ENCODE measurements around the gene GREB1. TPM values are rescaled to one million over a fixed set of nuclear protein-coding genes. Genes with fewer than 3 reads are reported as not detected.

The GREB1 gene
- total RNA-seq, 1 donor from 2014 or later = 2.3 TPM

DNA sequence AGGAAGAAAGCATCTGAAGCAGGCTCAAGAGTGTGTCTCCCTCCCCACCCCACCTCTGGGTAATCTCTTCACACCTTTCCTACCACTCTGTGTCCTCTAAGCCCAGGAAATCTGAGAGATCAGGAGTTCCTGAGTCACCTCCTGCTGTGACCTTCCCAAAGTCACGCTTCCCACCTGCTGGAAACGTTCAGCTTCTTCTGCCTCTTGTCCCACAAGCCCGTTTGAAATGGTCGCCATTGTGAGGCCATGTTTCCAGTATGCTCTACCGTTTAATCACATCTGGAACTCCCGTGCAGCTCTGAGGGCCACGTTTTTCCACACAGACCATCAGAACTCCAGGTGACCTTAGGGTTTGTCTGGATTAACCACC lies 25.9 kb downstream of the GREB1 start:
- Histone ChIP-seq H3K36me3 (no peaks in the 10 kb centered on the region), H3K4me3 (no peak overlapping the region), H3K9me3 (no peaks in the 10 kb centered on the region), H3K27me3 (ENCODE audit: low read depth) (peaks cover 15% of the 10 kb centered on the region), H3K27ac (no peak overlapping the region), H3K4me1 (no peaks in the 10 kb centered on the region)
- DNase-seq (no peak), ATAC-seq (no peak)
- TF ChIP-seq, protein P1, sequence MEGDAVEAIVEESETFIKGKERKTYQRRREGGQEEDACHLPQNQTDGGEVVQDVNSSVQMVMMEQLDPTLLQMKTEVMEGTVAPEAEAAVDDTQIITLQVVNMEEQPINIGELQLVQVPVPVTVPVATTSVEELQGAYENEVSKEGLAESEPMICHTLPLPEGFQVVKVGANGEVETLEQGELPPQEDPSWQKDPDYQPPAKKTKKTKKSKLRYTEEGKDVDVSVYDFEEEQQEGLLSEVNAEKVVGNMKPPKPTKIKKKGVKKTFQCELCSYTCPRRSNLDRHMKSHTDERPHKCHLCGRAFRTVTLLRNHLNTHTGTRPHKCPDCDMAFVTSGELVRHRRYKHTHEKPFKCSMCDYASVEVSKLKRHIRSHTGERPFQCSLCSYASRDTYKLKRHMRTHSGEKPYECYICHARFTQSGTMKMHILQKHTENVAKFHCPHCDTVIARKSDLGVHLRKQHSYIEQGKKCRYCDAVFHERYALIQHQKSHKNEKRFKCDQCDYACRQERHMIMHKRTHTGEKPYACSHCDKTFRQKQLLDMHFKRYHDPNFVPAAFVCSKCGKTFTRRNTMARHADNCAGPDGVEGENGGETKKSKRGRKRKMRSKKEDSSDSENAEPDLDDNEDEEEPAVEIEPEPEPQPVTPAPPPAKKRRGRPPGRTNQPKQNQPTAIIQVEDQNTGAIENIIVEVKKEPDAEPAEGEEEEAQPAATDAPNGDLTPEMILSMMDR (IDR thresholded peaks at IDR 0.05) = no peak
- intact Hi-C loops (cut with DNase I) = no loop called here

DNA sequence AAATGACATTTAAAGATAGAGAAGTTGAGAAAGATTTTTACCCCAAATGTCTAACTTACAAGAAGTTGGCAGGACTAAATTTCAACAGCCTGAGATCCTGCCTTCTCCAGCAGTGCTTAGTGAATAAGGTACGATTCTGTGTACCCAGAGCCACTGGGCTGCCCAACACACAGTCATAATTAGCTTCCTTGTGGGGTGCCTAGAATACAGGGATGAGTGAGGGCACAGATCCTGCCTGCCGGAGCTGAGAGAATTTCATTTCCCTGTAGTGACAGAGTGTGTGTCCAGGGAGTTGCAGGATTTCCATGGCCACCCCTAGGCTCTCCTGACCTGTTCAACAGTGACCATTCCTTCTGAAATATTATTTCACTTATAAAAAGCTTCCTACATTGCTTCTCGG lies 27.0 kb downstream of the GREB1 start:
- TF ChIP-seq, protein P1 (IDR thresholded peaks at IDR 0.05) = no peak
- Histone ChIP-seq H3K4me1 (no peaks in the 10 kb centered on the region), H3K9me3 (no peaks in the 10 kb centered on the region), H3K27me3 (ENCODE audit: low read depth) (peaks cover 15% of the 10 kb centered on the region), H3K4me3 (no peak overlapping the region), H3K27ac (no peak overlapping the region), H3K36me3 (no peaks in the 10 kb centered on the region)
- intact Hi-C loops (cut with DNase I) = no loop called here
- DNase-seq (no peak), ATAC-seq (no peak)

DNA sequence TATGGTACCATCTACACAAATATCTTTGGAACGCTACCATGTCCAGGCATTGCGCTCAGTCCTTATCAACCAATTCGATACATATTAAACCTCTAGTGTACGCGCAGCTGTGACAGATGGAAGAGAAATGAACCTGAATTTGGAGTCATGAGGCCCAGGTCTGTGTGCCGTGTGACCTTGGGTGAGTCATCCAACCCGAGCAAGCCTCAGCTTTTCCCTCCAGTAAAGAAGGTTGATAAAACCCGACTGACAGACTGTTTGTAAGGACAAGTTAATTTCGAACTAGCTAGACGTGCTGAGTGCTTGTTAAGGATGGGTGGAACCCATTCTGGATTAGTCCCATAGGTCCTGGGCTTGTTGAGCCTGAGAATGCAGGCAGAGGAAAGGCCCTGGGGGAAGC lies 28.2 kb downstream of the GREB1 start:
- no peak overlapping the region for H3K27ac ChIP-seq
- H3K4me3 ChIP-seq = no peak overlapping the region
- DNase-seq (no peak), ATAC-seq (no peak)
- H3K4me1 ChIP-seq = no peaks in the 10 kb centered on the region
- H3K36me3 ChIP-seq = no peaks in the 10 kb centered on the region
- no peaks in the 10 kb centered on the region for H3K9me3 ChIP-seq
- TF ChIP-seq, protein P1 (IDR thresholded peaks at IDR 0.05) = no peak
- intact Hi-C loops (cut with DNase I) = no loop called here
- H3K27me3 ChIP-seq (ENCODE audit: low read depth) = peaks cover 10% of the 10 kb centered on the region

DNA sequence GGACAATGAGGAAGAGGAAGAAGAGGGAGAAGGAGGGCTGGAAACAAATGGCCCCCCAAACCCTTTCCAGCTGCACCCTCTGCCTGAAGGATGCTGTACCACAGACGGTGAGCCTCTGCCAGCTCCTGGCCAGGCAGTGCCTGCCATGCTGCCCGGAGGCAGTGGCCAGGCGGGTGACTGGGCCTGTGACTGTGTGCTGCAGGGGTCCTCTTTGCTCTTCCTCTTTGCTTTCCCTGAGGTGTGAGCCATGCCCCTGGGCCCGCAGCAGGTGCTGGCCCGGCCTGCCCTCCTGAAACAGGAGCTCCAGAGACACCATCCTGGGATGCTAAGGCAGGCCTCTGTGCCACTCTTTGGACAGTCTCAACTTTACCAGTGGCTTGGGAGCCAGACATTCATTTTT lies 28.6 kb downstream of the GREB1 start:
- Histone ChIP-seq H3K27ac (no peak overlapping the region), H3K36me3 (no peaks in the 10 kb centered on the region), H3K4me3 (no peak overlapping the region), H3K9me3 (no peaks in the 10 kb centered on the region), H3K27me3 (ENCODE audit: low read depth) (peaks cover 7% of the 10 kb centered on the region), H3K4me1 (no peaks in the 10 kb centered on the region)
- intact Hi-C loops (cut with DNase I) = no loop called here
- DNase-seq (no peak), ATAC-seq (no peak)
- TF ChIP-seq, protein P1 (IDR thresholded peaks at IDR 0.05) = no peak

DNA sequence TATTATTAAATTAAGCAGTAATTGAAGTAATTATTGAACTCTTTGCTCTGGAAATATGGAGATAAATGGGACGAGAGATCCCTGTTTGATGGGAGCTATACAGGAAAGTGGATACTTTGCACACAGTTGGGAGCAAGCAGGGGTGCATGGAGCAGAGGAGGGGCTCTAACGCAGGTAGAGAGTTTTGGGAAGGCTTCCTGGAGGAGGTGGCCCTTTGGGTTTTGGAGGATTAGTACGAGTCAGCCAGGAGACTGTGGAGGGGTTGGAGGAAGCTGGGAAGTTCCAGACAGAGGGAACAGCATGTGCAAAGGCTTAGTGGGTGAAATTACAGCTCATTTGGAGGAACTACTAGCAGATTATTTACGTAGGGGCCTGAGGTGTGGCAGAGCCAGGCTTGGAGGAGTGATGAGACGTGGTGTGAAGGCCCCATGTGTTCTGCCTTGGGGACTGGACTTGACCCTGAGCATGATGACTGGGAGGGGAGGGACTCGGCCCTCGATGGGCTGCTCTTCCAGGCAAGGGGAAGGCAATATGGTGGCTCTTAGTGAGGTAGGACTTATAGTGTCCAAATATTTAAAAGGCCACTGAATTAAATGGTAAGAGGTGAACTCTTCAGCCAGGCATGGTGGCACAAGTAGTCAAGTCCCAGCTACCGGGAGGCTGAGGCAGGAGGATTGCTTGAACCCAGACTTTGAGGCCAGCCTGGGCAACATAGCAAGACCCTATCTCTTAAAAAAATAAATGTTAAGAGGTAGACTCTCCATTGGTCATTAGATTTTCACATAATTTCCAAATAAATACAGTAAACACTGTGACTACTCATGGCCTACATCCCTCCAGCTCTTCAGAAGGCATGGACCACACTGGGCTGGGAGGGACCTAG lies 30.2 kb downstream of the GREB1 start:
- DNase-seq = peak; percentile 5
- no peaks in the 10 kb centered on the region for H3K9me3 ChIP-seq
- TF ChIP-seq, protein P1 (IDR thresholded peaks at IDR 0.05) = no peak

More for the DNA sequence above, 30.2 kb downstream of the GREB1 start:
- ATAC-seq = no peak
- no peak overlapping the region for H3K4me3 ChIP-seq
- H3K36me3 ChIP-seq = no peaks in the 10 kb centered on the region
- H3K27ac ChIP-seq = no peak overlapping the region
- intact Hi-C loops (cut with DNase I) = no loop called here
- H3K4me1 ChIP-seq = no peaks in the 10 kb centered on the region
- H3K27me3 ChIP-seq (ENCODE audit: low read depth) = no peaks in the 10 kb centered on the region
